ENCODE results near the gene ZNF85.

DNA sequence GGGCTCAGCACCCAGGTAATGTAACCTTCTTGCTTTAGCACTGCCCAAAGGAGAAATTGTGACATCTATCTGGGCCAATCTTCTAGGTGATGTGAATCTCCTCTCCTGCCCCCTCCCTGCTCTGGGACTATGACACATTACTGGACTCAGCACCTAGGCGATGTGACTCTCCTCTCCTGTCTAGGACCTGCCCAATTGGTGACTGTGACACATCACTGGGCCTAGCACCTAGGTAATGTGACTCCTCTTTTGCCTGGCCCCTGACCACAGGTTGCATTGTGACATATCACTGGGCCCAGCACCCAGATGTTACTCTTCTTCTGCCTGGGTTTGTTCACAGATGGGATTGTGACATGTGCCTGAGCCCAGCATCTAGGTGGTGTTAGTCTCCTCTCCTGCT lies 45.0 kb downstream of the ZNF85 start:
- TF ChIP-seq POLR2A (IDR thresholded peaks at IDR 0.05) = no peak
- no peak for TF ChIP-seq EP300 (IDR thresholded peaks at IDR 0.05)
